Glomerular endothelial cell (primary cell): ENCODE data around the gene CFAP20. TPM values are rescaled to one million over a fixed set of nuclear protein-coding genes. Genes with fewer than 3 reads are reported as not detected.

Experiments used
- DNase-seq: peaks from one replicate; pipeline ENCODE4 v3.0.0-alpha.2; 2011; ENCODE audit warnings: low read depth, low spot score; ENCODE audit errors: extremely low read depth
- total RNA-seq: library from RNA; depleted of rRNA; stranded (reverse); fragments of >200 nt; gene quantifications from 2 replicates; pipeline ENCODE4 v1.2.3, GENCODE V29; 2015

CFAP20 gene
- 58.1 and 71.5 TPM in 2 replicates for total RNA-seq

- DNase-seq, result peak; percentile 99
Observed at GRCh38 chr16:58129097-58129936, at the start of gene CFAP20. TSS of gene CFAP20 (minus strand) at chr16:58129381. CDS start at chr16:58129115, 266 bp downstream.

DNA sequence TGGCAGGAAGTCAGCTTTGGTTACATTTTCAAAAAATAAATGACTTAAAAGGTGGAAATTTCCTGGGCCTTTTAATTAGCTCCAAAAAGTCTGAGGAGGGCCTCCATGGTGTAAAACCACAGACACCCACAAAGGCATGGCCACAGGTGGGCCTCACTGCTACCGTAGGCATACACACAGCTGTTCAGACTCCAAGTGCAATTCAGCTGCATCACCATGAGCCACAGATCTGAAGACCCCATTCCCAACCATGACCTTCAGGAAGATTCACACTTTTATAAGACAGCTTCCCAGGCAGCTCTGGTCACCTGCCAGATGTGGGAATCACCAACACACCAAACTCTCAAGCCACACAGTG lies 48.2 kb upstream of the CFAP20 start:
- DNase-seq, result no peak

- DNase-seq, result no peak
Observed at GRCh38 chr16:58176608-58177352, 47.6 kb upstream of the CFAP20 start.

DNA sequence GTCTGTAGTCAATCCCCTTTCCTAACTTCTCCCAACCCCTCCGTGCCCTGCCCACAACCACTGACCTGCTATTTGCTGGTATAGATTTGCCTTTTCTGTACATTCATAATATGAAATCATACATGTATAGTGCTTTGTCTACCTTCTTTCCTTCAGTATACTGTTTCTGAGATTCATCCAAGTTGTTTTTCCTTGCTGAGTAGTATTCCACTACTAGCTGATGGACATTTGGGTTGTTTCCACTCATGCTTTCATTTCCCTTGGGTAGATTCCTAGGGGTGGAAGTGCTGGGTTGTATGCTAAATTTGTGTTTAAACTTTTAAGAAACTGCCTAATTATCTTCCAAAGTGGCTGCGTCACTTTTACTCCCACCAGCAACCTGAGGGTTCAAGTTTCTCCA lies 41.0 kb upstream of the CFAP20 start:
- DNase-seq, result no peak

DNA sequence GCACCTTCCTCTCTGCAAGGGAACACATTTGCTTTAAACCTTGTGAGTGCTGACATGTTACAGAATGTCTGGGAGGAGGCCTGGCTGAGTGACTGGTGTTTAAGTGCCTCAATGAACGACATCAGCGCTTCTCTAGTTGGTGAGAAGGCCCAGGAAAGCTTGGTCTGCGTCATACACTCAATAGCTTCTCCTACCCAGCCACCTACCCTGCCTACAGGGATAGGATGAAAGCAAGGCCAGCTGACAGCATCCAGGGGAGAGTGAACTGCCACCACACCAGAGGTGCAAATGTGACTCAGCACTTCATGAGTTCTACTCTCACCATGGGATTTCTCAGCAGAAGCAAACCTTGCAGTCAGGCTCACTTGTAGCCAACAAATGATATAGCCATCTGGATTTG lies 31.7 kb upstream of the CFAP20 start:
- no peak for DNase-seq

DNA sequence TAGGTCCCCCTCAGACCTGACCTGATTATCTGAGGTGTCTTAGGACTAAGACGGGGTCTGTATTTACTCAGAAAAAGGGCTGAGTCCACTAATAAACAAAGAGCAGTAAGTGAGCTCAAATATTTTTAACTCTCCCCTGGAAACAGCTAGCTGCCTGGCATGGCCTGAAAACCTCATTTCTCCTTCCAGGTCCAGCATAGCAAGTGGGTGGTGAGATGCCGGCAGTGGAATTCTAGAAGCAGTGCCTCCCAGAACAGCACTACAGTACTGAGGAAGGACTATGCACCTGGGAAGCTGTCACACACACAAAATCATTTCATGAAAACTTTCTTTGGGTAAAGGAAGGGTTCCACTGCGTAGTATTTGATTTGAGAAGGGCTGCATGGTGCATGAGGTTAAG lies 29.5 kb upstream of the CFAP20 start:
- DNase-seq, result no peak

GRCh38 chr16:58157951-58158540 lies 28.9 kb upstream of the CFAP20 start:
- DNase-seq, result no peak

GRCh38 chr16:58157239-58157638 lies 28.1 kb upstream of the CFAP20 start:
- no peak for DNase-seq

DNA sequence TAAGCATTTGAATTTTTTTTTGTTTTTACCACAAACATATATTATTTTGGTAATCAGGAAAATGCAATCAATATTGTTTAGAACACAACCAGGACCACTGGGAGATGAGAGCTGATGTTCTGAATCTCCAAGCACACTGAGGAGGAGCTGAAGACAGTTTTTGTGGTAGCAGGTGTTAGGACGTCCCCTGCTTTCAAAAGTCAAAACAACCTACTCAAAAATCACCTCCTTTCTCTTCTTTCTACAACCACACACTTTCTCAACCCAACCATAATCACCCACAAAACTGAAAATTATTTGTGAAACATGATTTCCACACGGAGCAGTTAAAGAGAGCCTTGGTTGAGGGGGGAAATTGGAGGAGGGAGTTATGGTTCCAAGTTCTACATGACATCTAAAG lies 26.7 kb upstream of the CFAP20 start:
- no peak for DNase-seq

- DNase-seq, result no peak
Observed at GRCh38 chr16:58154345-58154744, 25.2 kb upstream of the CFAP20 start.

DNA sequence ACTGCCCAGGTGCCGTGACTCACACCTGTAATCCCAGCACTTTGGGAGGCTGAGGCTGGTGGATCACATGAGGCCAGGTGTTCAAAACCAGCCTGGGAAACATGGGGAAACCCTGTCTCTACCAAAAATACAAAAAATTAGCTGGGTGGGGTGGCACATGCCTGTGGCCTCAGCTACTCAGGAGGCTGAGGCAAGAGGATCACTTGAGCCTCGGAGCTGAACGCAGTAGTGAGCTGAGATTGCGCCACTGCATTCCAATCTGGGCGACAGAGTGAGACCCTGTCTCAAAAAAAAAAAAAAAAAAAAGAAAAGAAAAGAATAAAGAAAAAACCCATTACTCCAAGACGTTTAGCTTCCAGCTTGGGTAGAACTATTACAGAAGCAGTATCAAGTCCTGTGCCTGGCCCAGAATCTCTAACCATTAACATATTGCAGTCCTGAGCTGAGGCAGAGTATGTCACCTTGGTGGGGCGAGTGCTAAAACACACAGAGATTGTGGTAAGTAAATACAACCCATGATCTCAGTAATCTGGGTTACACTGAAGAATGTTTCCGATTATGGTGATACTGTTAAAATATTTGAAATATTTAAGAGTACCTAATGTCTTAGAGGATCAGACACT lies 23.2 kb upstream of the CFAP20 start:
- no peak for DNase-seq

- DNase-seq, result no peak
Observed at GRCh38 chr16:58148526-58148925, 19.3 kb upstream of the CFAP20 start.

DNA sequence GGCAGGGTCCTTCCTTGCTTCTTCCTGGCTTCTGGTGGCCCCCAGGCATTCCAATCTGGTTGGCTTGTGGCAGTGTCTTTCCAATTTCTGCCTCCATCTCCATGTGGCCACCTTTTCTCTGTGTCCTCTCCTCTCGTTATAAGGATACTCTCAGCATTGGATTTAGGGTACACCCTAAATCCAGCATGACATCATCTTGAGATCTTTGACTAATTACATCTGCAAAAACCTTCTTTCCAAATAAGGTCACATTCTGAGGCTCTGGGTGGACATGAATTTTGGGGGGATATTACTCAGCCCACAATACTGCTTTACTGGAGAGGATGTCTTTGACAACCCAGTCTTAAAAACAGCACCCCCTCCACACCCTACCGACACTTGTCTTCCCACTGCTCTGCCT lies 18.9 kb upstream of the CFAP20 start:
- no peak for DNase-seq

GRCh38 chr16:58138852-58139251 lies 9.7 kb upstream of the CFAP20 start:
- no peak for DNase-seq

- no peak for DNase-seq
Observed at GRCh38 chr16:58137581-58137980, 8.4 kb upstream of the CFAP20 start.

DNA sequence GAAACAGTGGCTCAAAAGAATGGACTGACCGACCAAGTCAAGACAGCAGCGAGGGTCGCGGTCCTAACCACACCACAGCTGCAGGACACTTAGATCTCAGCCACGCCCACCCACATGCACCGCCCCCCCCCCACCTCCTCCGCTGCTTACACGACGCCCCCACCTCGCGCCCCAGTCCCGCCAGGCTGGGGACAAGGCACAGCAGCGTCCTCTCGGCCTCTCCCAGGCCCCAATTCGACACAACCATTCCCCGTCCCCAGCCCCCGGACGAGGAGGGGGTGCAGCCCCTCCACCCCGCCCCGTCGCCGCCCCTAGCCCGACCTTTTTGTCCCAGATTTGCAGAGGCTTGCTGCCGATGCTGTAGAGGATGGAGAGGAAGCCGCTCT lies 477 bp downstream of the CFAP20 start:
- no peak for DNase-seq

DNA sequence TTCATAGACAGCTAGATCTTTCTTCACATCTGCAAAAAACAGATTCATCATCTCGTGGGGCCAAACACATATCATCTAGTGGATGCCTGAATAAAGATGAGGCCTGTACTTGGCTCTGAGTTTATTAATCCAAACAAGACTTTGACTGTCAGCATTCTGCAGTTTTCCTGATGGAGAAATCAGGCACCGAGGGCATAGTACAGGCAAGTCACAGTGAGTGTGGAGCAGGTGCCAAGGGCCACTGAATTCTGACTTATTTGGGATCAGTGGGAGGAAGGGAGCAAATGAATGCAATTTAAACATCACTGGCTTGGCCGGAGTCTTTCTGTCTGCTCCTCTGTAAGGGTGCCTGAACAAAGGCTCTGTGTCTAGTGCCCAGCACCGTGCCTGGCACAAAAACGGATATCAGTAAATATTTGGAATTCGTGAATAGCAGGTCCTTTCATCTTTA lies 975 bp downstream of the CFAP20 start:
- DNase-seq, result no peak

- DNase-seq, result no peak
Observed at GRCh38 chr16:58127634-58128033, 1.5 kb downstream of the CFAP20 start.

- no peak for DNase-seq
Observed at GRCh38 chr16:58127033-58127556, 2.1 kb downstream of the CFAP20 start.

DNA sequence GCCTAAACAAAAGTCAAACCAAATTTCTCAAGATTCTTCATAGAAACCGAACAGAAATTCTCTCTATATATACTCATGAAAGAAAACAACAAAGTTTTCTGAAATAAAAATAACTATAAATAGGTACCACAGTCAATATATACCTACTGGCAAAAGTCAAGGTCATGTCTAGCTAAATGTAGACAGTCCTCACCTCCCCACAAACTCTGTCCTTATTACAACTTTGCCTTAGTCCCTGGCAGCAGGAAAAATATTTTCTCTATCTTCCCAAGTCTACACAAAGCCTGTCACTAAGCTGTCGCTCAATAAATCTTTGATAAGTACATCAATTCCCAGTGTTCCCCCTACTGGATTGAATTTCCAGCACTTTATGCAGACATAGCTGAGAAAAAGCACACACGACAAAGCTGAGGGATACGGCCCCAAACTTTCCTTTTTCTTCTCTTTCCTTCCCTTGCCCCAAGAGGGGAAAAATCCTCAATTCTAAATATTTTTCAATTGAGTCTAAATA lies 2.7 kb downstream of the CFAP20 start:
- DNase-seq, result no peak
